Lung (tissue), 12 donors: Measurements from ENCODE around the gene PLB1. TPM values are rescaled to one million over a fixed set of nuclear protein-coding genes. Genes with fewer than 3 reads are reported as not detected.

Source experiments
- ATAC-seq: fragments of 200-7000 bp; cut with Tn5 transposase; one replicate; pipeline ENCODE4 v1.9.1; 2020; ENCODE audit warnings: moderate number of reproducible peaks; ENCODE audit not compliant: insufficient read depth, low FRiP score
- DNase-seq, 3 donors: peaks; one replicate each; pipeline ENCODE4 v3.0.0-alpha.2; 2013 to 2017
- H3K27ac ChIP-seq, 2 donors: one replicate each; pipeline ENCODE4 v1.5.1; 2013; ENCODE audit warnings: mild to moderate bottlenecking in 2 of 2, moderate library complexity in 2 of 2, control low read depth in 1 of 2, inconsistent platforms in 1 of 2, low read depth in 1 of 2, low read length in 1 of 2
- H3K27me3 ChIP-seq, 3 donors: one replicate each; pipeline ENCODE4 v1.5.1; 2013; ENCODE audit warnings: low read length in 2 of 3; ENCODE audit not compliant: control insufficient read depth in 3 of 3, insufficient read depth in 3 of 3
- H3K36me3 ChIP-seq, 4 donors: one replicate each; pipeline ENCODE4 v1.5.1; 2013; ENCODE audit warnings: low read length in 4 of 4, mild to moderate bottlenecking in 1 of 4, moderate library complexity in 1 of 4; ENCODE audit not compliant: control insufficient read depth in 4 of 4, insufficient read depth in 4 of 4
- H3K4me1 ChIP-seq, 5 donors: one replicate each; pipeline ENCODE4 v1.5.1; 2013; ENCODE audit warnings: low read length in 5 of 5, mild to moderate bottlenecking in 2 of 5, moderate library complexity in 1 of 5; ENCODE audit not compliant: control insufficient read depth in 5 of 5, insufficient read depth in 5 of 5
- H3K4me3 ChIP-seq: one replicate; pipeline ENCODE4 v1.5.1; 2013; ENCODE audit warnings: mild to moderate bottlenecking, control low read depth, moderate library complexity
- H3K9ac ChIP-seq, 2 donors: one replicate each; pipeline ENCODE4 v1.5.1; 2013; ENCODE audit warnings: low read length in 2 of 2, control low read depth in 1 of 2; ENCODE audit not compliant: insufficient read depth in 1 of 2
- H3K9me3 ChIP-seq, 4 donors: one replicate each; pipeline ENCODE4 v1.5.1; 2013; ENCODE audit warnings: low read length in 3 of 4, mild to moderate bottlenecking in 1 of 4, moderate library complexity in 1 of 4; ENCODE audit not compliant: control insufficient read depth in 4 of 4, insufficient read depth in 3 of 4
- CTCF ChIP-seq: IDR thresholded peaks from 2 replicates; pipeline ENCODE4 v1.5.1; 2012; ENCODE audit warnings: mild to moderate bottlenecking; ENCODE audit errors: control extremely low read depth, extremely low read depth
- WGBS, 2 donors: extraction: QIAGEN DNeasy Blood & Tissue Kit; methylation state at CpG; one replicate each; pipeline ENCODE4 v1.1.7; 2013; 5-methylcytosine and 5-hydroxymethylcytosine counted together
- polyA plus RNA-seq, 2 donors: library from polyadenylated mRNA; stranded (reverse); fragments of 200-250 nt; gene quantifications; one replicate each; pipeline ENCODE4 v1.2.1, GENCODE V29; 2013
- total RNA-seq, 2 donors: library from RNA; depleted of rRNA in 1 of 2; stranded (reverse); fragments of >200 nt in 1 of 2; gene quantifications; one replicate each; pipeline ENCODE4 v1.2.1, GENCODE V29; 2014 to 2021
- donor health status: control.
- donor health status: control.
- donor health status: Bipolar disorder and iron deficiency.
- donor health status: healthy.
- donor health status: DM: yes; HTN: yes; CAD: no.

The PLB1 gene
- total and polyA plus RNA-seq, 4 donors: 1.0 to 10.3 (median 6.7) TPM

- H3K4me3 ChIP-seq: no peak overlapping the region
- H3K36me3 ChIP-seq: no peaks in the 10 kb centered on the region
- 90 to 94% methylated on average over 9 of the region's 9 CpGs for WGBS, 2 donors
- no peaks in the 10 kb centered on the region for H3K27me3 ChIP-seq
- H3K9ac ChIP-seq: no peak overlapping the region
- ATAC-seq (no peak), DNase-seq (no peak)
- H3K9me3 ChIP-seq: peaks cover 0 to 3% (median 0%) of the 10 kb centered on the region in 4 donors
- H3K4me1 ChIP-seq: peaks cover 0 to 4% (median 2%) of the 10 kb centered on the region in 5 donors
- no peak for TF ChIP-seq CTCF
- no peak overlapping the region for H3K27ac ChIP-seq
These were observed 42.8 kb downstream of the PLB1 start for GRCh38 chr2:28538652-28539051.

- ATAC-seq: no peak
- Histone ChIP-seq H3K36me3 (no peaks in the 10 kb centered on the region), H3K27ac (no peak overlapping the region), H3K4me3 (no peak overlapping the region), H3K9me3 (peaks cover 0 to 3% (median 0%) of the 10 kb centered on the region in 4 donors), H3K27me3 (no peaks in the 10 kb centered on the region), H3K9ac (no peak overlapping the region), H3K4me1 (peaks cover 0 to 4% (median 2%) of the 10 kb centered on the region in 5 donors)
- 70 to 71% methylated on average over 14 of the region's 14 CpGs for WGBS, 2 donors
- DNase-seq: peak in 2 of 3 donors; percentile 56 to 66
- TF ChIP-seq CTCF: no peak
These were observed 43.3 kb downstream of the PLB1 start for GRCh38 chr2:28539118-28539541.

- no peaks in the 10 kb centered on the region for H3K36me3 ChIP-seq
- peaks cover 0 to 2% (median 0%) of the 10 kb centered on the region in 4 donors for H3K9me3 ChIP-seq
- no peaks in the 10 kb centered on the region for H3K27me3 ChIP-seq
- TF ChIP-seq CTCF: no peak
- H3K9ac ChIP-seq: no peak overlapping the region
- no peak for DNase-seq
- no peak overlapping the region for H3K27ac ChIP-seq
- H3K4me3 ChIP-seq: no peak overlapping the region
- peaks cover 0 to 15% (median 6%) of the 10 kb centered on the region in 5 donors for H3K4me1 ChIP-seq
- WGBS, 2 donors: 90 to 93% methylated on average over 20 of the region's 20 CpGs
- ATAC-seq: no peak
These were observed 47.6 kb downstream of the PLB1 start for GRCh38 chr2:28543316-28544035.
